Neural cell (in vitro differentiated cells): ENCODE results near the gene CDH5.

ENCODE experiments used
- CTCF ChIP-seq: fragments of 450-650 bp; IDR thresholded peaks from 2 replicates; pipeline ENCODE4 v1.5.1; 2014; ENCODE audit warnings: antibody characterized with exemption, mild to moderate bottlenecking, moderate library complexity; ENCODE audit not compliant: poor library complexity, severe bottlenecking
- EP300 ChIP-seq: fragments of 450-650 bp; conservative IDR thresholded peaks from 2 replicates; pipeline ENCODE4 v1.6.1; 2014; ENCODE audit warnings: antibody characterized with exemption, mild to moderate bottlenecking, moderate library complexity; ENCODE audit not compliant: poor library complexity, severe bottlenecking
- EZH2 ChIP-seq: fragments of 200-600, 300-800 bp; shearing (Covaris generic), sonication (generic); IDR thresholded peaks from 2 replicates; pipeline ENCODE4 v1.6.1; 2014; ENCODE audit warnings: antibody characterized with exemption, low read length, borderline replicate concordance, mild to moderate bottlenecking; ENCODE audit not compliant: insufficient read depth, poor library complexity, severe bottlenecking
- MXI1 ChIP-seq: fragments of 450-650 bp; conservative IDR thresholded peaks from 2 replicates; pipeline ENCODE4 v1.6.1; 2014; ENCODE audit warnings: antibody characterized with exemption, mild to moderate bottlenecking; ENCODE audit not compliant: poor library complexity, severe bottlenecking
- POLR2AphosphoS5 ChIP-seq: IDR thresholded peaks from 2 replicates; pipeline ENCODE4 v1.6.1; 2012
- RAD21 ChIP-seq: fragments of 450-650 bp; conservative IDR thresholded peaks from 2 replicates; pipeline ENCODE4 v1.6.1; 2014; ENCODE audit warnings: antibody characterized with exemption, mild to moderate bottlenecking, moderate library complexity
- REST ChIP-seq: IDR thresholded peaks from 2 replicates; pipeline ENCODE4 v1.6.1; 2012; ENCODE audit warnings: borderline replicate concordance

- no peak for TF ChIP-seq MXI1
- TF ChIP-seq CTCF, result no peak
- no peak for TF ChIP-seq RAD21
- TF ChIP-seq EP300, result no peak
- TF ChIP-seq REST, result no peak
- no peak for TF ChIP-seq EZH2
- TF ChIP-seq POLR2AphosphoS5, result no peak
These were observed 60.8 kb downstream of the CDH5 start, which contains the start of gene BEAN1 for GRCh38 chr16:66427036-66427860.
